ENCODE results near the gene SAFB.
A peak's percentile ranks its signal among the peaks of the same experiment; 100 is the strongest.

Gene SAFB

DNA sequence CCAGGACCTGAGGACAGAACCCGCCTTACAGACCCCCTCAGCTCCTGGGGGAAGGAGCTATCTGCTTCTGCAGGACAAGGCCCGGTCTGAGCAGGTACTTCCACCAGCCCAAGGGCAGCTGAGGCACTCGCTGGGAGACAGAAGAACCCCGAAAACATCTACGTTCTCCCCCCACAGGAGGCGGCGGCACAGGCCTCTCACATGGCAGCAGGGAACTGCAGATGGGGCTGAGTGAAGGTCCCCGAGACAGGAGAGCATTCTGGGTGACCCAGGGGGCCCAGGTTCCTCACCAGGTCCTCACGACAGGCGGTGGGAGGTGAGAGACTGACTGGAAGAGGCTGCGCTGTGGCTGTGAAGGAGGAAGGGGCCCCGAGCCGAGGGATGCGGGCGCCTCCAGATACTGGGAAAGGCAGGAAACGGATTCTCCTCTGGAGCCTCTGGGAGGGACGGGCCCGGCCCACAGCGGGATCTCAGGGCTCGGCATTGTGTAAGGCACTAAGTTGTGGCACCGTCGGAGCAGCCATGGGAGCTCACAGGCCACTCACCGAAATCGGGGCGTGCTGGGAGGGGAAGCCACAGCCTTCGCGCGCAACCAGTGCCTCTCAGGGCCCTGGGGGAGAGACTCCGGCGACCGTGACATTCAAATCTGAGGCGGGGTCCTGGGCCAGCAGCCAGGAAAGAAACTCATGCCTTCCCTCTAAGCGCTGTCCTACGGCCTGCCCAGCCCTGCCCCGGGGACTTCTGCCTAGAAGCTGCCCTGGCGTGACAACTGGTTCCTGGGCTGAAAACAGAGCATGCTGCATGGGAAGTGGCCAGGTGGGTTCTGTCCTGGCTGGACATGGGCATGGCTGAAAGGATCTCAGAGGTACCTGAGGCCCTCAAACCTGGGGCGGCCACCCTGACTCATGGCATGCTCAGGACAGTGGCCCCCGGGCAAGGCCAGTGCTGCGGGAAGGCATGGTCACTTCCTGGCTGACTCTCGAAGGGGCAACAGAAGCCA lies 81.2 kb downstream of the SAFB start:
- DNase-seq, result no peak

DNA sequence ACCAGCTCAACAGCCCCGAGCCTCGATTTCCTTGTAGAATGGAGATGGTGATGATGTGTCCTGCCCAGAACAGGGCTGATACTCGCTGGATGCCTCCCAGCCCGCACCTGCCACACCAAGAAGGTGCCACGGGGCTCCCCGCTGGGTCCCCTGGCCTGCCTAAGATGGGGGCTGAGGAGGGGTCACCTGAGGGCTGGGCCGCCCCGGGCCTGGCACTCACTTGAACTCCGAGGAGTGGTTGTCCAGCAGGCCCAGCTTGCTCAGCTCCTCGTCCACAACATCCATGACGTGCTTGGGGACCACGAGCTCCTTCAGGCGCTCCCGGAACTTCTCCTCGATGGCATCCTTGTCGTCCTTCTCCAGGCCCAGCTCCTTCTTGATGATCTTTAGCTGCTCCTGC lies 82.7 kb downstream of the SAFB start:
- DNase-seq, result no peak

DNA sequence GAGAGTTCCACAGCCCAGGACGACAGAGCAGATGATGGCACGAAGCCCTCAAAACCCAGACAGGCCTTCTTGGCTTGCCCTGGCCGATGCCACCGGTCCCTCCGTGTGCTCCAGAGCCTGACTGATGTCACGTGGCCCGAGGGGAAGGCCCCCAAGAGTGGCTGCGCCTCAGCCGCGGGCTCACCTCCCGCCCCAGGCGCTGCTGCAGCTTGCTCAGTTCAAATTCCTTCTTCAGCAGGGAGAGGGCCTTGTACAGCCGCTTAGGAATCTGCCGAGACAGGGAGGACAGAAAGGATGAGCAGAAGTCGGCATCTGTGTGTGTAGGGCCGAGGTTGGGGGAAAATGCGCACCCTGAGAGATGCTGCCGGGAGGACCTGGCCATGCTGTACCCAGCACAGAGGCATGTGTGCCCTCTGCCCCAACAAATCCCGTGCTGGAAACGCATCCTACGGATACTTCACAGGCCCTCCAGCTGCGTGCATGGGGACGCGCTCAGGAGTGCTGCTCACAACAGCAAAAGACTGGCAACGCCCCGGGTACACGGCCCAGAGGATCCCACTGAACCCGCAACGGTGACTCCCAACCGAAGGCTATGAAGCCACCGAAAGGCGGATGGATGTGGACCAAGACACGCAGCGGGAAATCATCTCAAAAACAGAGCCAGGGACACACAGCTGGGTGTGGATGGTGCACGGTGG lies 84.1 kb downstream of the SAFB start:
- peak; percentile 14 for DNase-seq

DNA sequence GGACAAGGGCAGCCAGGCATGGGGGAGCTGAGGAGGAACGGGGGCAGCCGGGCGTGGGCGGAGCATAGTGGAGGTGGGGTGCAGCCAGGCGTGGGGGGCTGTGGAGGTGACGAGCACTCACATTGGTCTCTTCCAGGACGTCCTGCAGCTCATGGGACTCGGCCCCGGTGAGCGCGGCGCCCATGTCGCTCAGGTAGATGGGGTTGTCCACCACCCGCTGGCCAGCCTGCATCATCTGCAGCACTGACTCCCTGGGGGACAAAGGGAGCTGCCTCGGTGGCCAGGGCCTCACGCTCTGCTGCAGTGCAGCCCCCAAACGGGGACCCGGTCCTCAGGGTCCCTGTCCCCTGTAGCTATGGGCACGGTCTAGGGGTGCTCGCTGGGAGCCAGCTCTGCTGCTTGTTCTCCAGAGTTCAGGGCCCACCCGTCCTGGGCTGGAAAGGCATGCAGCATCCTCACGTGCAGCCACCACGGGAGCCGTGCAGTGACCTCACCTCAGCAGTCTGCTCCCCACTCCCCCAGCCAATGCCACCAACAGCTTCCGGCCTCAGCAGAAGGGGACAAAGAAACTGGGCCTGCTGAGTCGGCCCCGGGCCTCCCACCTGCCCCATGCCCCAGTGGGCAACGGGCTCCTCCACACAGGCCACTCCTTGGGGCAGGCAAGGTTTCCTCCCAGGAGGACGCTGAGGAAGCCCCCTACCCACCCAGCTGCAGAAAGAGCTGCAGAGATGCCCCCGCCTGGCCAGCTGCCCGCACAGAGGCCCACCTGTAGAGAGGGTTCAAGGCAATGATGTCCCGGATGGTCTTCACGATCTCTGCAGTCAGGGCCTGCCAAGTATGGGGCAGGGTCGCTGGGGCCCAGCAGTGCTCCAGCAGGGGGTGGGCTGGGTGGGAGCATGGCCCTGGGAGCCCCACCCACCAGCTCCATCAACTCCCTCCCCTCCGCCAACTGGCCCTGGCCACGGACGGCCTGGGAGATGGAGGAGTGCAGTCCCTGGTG lies 85.0 kb downstream of the SAFB start:
- no peak for DNase-seq

DNA sequence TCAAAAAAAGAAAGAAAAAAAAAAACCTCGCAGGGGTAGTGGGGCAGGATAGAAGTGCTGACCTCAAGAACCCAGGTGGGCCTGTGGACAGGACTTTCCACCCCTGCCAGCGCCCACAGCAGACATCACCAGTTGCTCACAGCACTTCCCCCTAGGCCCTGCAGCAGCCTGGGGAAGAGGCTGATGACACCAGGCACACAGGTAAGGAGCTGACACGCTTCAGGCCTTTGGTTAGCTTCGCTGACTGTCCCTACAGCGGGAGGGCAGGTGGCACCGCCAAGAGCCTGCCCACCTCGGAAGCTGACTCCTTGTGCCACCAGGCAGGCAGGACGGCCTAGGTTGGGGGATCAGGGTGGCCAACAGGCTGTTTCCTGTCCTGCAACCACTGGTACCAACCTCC lies 88.1 kb downstream of the SAFB start:
- DNase-seq, result no peak

- DNase-seq, result no peak
Measured at GRCh38 chr19:5711713-5712161, 88.9 kb downstream of the SAFB start.

DNA sequence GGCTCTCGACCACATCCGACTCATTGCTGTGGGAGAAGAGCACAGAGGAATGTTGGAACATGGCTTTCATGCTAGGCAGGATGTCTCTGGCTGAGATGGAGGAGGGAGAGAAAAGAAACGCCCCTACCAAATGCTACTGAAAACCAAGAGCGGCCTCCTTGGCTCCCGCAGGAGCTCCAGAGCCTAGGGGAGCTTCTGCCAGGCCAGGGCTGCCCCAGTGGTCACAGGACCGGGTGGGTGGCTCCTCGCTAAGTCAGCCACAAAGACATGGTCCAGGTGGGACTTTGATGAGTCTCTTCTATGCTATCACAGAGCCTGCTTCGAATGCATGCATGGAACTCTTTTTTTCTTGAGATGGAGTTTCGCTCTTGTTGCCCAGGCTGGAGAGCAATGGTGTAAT lies 90.3 kb downstream of the SAFB start:
- no peak for DNase-seq

DNA sequence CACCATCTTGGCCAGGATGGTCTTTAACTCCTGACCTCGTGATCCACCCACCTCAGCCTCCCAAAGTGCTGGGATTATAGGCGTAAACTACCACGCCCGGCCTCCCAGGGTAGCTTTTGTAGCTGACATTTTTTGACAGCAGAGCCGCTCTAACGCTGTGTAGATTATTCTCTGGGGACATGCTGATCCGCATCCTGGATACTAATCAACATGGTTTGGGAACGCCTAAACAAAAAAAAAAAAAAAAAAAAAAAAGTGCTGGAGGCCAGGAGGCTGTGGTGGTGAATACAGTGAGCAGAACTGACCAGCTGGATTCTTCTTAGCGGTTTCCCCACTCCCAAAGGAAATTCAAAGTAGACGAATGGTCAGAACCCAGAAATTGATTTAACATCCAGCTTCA lies 91.9 kb downstream of the SAFB start:
- no peak for DNase-seq

- DNase-seq, result no peak
Measured at GRCh38 chr19:5717215-5717935, 94.5 kb downstream of the SAFB start.

Measured in 8988T (cell line).